ENCODE results near the gene POLG.

Gene POLG

DNA sequence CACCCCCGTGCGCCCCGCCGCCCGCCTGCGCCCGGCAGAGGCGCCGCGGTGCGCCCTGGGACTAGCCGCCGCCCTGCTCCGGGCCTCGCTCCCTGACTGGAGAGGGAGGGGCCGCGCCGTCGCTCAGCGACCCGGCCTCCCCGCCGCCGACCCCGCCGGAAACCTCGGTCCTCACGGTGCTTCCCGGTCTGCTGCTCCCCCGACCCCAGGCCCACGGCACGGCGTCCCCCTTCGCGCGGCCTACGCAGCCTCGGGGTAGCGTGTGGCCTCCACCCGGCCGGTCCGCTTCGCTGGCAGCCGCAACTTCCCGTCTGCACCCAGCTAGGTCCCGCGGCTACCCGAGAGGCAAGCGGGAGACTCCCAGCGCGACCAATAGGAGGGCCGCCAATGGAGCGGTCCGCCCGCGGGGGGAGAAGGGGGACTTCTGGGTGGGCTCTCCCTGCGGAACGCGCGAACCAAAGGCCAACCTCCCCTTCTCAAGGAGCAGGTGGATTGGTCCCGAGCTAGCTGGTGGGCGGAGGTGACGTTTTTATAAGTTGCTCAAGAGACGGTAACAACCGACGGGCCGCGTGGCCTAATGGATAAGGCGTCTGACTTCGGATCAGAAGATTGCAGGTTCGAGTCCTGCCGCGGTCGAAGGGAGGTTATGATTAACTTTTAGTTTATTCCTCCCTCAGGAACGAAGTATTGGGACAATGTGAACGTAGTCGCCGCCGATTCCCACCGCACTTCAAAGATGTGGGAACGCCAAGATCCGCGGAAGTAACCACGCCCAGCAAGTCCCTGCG lies at the start of gene POLG:
TSS of gene POLG (minus strand) at position 315 of the 788 bp plus-strand sequence. CDS start 1,070 bp downstream, outside the sequence.
- peak; percentile 97 for DNase-seq (ENCODE audit: low read depth)

DNA sequence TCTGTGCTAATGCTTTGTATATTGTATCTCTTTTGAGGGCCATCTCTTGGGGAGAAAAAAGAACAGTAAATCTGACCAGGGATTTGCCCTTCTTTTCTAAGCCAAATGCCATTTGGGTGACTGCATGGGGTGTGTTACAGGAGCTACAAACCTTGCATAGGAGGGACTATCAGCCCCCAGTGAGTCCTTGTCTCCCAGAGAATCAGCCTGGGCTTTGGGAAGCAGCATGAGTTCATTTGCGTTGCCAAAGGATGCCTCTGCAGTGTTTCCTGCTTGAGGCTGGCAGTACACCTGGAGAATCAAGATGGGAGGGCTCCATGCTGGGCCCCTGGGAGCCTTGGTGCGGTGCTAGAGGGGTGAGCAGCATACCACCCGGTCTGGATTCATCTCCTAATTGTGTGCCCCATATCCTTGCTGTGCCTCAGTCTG lies 49.6 kb upstream of the POLG start:
- no peak for DNase-seq (ENCODE audit: low read depth)

DNA sequence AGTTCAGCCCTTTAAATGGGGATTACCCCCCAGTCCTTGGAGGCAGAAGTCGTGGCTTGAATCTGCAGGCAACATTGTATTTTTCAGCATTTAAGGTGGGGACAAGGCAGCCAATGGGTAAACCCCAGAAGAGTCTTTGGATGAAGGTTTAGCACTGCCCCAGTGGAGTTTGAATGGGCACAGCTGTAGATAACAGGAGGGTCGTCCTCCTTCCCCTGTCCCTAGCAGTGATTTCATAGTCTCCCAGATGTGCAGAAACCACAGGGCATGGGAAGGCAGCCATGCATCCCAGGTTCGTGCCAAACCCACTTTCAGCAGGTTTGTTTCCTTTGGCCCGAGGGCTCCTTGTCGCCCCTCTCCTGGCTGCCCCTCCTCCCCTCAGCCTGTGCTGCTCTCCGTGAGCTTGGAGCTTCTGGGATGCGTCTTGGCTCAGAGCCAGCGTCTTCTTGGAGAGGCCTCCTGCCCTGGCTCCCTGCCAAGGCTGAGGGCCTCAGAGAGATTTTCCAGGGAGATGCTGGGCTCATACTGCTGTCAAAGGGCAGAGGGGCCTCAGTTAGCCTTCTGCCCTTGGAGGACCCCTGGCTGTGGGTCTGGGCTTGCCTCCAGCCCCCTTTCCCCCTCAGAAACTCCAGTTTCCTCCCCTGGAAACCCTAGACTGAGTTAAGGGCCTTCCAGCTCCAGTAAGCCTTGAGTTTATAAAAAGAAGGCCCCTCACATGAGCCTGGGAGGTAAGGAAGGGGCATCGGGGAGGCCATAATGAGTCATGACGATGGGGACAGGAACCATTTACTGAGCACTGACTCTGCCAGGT lies 48.9 kb upstream of the POLG start:
- no peak for DNase-seq (ENCODE audit: low read depth)

DNA sequence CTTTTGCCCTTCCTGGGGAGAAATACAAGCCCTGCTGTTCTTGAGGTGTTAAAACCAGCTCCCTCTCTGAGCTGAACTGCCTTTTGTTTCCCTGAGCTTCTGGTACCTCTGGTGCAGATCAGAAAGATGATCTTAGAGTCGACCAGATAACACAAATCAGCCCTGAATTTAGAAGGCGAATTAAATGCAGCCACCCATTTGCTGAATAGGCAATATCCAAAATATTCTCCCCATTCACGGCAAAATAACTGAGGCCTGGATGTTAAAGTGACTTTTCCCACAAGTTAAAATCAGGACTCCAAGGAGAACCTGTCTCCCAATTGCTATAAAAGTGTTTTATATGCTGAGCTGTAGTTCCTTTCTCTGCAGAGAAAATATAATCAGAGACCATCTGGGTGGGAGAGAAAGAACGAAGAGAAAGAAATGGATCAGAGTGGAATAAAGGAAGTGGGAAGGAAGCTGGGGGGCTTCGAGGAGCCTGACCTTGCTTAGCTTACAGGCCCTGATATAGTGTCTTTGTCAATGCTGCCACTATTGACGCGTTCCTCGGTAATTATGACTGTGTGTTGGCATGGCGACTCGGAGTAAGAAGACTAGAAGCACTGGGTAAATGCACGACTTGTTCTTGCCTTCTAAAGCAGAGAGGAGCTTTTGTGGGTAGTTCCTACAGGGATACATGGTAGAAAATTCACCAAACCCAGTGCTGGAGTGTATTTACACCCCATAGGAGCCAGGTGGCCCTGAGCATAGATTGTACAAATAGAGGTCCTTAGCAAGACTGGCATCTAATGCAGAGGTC lies 47.5 kb upstream of the POLG start:
- no peak for DNase-seq (ENCODE audit: low read depth)

DNA sequence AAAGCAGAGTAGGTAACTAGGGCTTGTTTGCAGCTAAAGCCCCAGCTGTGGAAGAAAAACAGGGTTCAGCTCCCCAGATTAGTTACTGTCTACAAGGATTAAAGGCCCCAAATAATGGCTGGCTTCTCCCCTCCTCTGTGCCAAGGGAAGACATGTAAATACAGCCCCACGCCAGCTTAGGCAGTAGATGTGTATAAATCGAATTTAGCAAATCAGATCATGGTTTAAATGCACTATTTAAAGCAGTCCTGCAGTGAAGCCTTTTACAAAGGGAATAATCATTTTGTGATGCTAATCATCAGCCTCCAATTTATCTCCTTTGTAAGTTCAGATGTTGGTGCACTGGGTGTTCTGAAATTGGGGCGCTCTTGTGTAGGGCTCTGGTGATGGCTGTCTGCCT lies 46.7 kb upstream of the POLG start:
- DNase-seq (ENCODE audit: low read depth) = no peak

DNA sequence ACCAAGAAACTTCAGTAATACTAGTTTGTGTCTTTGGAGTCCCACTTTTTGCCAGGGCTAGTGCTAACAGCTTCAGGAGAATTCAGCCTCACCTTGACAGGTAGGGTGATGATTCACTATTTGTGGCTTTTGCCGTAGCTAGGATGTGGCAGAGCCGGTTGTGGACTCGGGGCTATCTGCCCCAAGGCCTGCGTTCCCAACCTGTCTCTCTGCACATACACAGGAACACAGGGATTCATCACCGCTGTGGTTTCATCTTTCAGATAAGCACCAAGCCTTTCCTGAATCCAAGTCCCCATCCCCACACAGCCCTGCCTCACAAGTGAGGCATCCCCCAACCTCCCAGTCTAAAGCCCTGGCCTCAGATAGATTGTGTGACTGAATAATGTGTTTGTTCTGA lies 45.2 kb upstream of the POLG start:
- no peak for DNase-seq (ENCODE audit: low read depth)

DNA sequence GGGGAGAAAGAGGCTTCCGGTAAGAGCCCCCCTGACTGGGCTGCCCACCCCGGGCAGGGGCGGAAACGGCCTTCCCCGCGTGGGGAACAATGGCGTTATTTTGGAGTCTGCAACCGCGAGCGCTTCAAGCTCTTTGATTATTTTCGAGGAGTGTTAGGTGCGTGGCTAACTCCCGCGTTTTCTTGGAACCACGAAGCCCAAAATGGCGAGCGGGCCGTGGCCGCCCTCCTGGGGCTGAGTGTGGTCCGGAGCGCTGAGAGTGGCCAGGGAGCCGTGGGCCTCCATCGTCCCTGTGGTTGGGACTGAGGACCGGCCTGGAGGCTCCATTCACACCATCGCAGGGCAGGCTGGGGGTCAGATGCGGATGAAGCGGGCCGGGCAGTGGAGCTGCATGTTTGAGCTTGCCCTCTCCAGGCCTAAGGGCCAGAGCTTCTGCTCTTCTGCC lies 44.6 kb upstream of the POLG start:
- DNase-seq (ENCODE audit: low read depth) = no peak

DNA sequence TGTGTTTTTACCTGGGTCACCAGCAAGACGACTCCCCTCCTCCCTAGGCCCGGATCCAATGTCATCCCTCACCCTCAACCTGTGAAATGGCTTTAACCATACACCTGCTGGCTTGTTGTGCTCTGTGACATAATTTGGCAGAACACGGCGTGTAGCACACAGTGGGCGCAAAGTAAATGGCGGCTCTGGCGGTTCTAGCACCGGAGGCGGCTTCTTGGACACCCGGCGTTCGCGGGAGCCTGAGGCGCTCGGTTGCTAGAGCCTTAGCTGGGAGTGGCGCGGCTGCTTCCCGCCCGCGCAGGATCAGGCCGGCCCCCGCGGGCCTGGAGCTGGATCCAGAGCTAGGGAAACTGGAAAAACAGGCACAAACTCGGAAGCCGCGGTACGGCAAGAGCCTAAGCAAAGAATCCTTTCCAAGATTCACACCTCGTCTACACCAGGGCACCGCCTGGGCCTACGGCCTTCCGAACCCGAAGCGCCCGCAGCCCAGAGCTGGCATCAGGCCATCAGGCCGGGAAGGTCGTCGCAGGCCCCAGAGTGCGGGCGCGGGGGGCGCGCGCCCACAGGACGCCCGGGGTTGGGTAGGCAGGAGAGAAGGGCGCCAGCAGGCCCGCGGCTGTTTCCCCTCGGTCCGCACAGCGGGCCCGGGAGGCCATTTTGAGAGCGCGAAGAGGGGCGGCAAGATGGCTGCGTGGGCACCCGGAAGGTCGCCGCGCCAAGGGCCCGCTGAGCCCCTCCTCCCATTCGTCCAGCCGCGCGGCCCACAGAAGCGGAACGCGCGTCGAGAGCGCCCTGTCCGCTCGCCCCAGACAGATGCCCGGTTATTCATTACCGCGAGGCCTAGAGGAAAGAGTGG lies 43.9 kb upstream of the POLG start:
- no peak for DNase-seq (ENCODE audit: low read depth)

DNA sequence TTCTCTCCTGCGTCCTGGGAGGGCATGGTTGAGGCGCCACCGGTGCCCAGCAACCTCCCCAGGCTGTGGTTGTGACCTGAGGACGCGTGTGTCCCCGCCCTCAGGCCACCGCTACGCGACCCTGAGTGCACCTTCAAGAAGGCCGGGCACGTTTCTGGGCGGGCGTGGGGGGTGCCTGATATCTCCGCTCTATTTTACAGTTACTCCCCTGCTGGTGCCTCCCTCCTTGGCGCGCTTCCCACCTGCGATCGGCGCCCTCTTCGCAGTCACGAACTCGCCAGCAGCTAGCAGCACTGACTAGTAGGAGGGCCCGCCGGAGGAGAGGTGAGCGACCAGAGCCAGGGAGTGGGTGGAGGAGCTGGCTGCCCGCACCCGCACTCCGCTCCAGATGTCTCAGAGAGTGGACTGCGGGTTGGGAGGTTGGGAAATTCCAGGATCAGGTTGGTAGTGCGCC lies 43.2 kb upstream of the POLG start:
- no peak for DNase-seq (ENCODE audit: low read depth)

DNA sequence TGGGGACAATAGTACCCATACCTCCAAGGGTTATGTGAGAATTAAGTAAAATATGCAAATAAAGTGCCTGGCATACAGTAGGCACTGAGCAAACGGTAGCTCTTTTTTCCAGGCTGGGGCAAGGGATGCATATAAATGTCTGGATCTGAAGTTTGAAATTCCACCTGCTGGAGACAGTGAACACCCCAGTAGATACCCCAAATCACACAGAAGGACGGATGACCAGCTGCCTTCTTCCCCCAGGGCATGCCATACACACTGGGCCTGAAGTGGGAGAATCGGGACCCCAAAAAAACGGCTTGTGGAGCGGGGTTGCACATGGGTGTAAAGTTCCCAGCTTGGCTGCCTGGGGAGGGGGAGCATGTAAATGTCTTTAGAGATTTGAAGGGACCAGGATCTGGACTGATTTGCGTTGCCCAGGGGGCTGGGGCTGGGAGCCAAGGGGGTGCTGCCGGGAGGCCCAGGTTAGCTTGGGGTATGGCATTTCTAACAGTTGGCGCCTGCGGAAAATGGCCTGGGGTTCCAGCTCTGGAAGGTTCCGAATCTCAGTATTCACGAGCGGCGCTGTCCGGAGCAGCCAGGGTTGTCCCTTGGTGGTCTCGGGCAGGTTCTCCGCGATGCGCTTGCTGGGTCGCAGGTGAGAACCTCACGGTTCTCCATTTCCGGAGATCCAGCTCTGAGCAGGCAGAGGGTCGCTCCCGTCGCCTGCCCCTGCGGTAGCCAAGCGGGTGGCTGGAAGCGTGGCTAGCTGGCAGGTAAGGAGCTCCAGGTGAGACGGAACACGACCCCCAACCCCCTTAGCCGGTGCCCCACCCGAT lies 42.6 kb upstream of the POLG start:
- DNase-seq (ENCODE audit: low read depth) = no peak

DNA sequence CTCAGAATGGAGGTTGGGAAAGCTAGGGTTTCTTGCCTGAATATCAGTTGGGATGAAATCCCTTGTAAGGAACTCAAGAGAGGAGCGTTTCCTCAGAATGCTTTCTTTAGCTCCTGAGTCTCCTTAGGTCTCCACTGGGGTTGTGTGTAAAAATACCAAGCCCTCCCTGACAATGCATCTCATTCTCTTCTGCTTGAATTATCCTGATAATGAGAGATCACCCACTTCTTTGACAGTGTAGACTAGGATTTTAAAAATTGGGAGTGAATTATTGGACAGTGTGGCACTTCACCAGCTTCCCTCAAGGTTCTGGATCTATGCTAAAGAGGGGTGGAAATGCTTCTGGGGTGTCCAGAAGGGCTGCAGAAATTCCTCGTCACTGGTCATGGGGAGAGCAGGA lies 41.8 kb upstream of the POLG start:
- DNase-seq (ENCODE audit: low read depth) = no peak

DNA sequence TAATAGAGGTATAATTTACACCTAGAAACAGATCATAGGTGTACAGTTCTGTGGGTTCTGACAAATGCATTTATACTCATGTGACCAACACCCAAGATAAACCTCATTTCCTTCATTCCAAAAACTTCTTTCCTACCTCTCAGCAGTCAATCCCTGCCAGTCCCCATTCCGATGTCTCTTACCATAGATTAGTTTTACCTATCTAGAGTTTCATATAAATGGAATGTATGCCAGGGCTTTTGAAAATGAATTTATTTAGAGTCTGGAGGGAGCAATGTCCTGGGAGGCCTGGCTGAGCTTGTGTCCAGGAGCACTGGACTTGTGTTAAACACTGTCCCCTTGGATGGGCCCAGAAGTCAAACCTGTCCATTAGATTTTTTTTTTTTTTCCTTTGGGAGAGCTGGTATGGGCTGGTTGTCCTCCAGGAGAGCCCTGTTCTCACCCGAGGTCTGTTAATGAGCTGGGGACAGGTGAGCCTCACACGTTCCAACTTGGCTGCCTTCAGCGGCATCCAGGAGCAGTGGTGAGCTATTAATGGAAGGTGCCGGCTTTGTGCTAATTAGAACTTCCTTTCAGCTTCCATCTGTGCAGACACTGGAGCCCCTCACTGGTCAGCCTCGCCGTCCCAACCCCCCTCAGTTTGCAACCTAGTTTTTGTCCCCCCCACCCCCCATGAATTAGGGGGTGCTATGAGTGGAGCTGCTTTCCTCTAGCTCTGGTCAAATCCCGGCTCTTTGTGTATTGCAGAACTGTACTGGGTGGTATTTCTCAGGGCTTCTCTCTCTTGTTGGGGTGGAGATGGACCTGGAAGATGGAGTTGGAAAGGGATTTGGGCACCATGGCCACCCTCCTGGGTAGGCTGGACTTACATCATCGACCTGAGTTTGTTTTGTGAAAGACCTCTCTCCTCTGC lies 40.7 kb upstream of the POLG start:
- DNase-seq (ENCODE audit: low read depth) = no peak

DNA sequence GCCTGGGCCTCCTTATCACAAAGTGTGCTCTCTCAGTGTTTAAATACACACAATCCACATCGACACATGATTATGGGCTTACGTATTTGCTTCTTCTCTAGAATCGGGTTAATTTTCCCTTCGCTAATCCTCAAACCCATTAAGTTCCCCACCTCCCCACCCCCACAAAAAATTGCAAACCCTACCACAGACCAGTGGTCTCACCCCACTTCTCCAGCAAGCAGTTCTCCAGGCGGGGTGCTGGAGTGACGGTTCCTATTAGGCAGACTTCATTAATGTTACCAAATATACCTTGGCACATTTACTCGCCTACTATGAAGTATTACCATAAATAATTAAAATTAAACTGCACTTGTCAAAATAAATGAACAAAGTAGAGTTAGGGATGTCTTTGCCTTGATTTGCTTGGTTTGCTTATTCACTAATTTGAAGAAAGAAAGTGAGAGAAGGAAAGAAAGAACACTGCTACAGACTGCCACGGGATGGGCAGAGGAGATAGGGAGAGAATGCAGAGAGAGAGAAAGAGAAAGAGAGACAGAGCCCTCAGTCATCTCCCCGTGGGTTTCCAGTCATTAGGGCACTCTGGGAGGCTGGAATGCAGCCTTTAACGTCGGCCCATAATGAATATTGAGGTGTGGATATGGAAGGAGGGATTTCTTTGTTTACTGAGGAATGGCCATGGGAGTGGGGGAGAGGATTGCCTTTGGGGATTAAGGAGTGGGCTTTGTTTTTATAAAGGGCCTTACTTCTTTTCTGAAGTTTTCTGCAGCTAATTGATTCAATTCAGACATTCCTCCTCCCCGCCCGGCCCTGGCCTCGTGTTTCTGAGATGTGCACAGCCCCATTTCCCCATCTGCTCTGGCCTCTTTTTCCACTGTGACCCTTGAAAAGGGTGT lies 39.7 kb upstream of the POLG start:
- DNase-seq (ENCODE audit: low read depth) = no peak

DNA sequence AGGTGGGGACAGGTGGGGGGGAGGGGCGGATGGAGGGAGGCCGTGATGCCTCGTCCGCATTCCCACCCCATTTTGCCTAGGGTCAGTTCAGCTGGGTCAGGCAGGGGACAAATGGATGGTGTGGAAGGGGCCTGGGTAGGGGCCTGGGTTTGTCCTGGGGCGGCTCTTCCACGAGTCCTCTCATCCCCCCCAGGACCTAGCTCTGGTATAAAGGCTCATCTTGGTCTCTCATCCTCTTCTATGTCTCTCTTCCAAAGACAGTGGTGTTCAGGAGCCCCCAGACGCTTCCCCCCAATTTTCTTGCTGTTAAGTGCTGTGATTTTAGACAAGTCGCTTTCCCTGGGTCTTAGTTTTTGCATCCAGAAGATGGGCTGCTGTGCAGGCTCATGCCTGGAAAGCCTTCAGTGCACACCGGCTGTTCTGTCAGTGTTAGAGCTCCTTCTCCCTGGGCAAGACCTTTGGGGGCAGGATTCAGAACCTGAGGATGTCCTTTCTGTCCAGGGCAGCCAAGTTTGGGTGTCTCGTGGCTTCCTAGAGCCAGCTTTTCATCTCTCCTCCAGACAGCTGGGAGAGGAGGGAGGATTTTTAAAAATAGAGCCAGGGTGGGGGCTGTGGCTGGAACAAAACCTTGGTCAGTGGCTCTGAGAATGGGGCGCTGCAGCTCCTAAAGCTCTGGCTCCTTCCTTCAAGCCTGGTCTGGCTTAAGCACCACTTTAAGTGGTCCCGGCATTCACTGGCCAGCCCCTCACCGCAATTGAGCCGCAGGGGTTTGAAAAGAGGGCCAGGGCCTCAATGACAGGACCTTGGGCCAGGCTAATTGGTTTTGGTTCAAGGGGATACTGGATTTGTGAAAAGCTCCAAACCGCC lies 37.7 kb upstream of the POLG start:
- no peak for DNase-seq (ENCODE audit: low read depth)

DNA sequence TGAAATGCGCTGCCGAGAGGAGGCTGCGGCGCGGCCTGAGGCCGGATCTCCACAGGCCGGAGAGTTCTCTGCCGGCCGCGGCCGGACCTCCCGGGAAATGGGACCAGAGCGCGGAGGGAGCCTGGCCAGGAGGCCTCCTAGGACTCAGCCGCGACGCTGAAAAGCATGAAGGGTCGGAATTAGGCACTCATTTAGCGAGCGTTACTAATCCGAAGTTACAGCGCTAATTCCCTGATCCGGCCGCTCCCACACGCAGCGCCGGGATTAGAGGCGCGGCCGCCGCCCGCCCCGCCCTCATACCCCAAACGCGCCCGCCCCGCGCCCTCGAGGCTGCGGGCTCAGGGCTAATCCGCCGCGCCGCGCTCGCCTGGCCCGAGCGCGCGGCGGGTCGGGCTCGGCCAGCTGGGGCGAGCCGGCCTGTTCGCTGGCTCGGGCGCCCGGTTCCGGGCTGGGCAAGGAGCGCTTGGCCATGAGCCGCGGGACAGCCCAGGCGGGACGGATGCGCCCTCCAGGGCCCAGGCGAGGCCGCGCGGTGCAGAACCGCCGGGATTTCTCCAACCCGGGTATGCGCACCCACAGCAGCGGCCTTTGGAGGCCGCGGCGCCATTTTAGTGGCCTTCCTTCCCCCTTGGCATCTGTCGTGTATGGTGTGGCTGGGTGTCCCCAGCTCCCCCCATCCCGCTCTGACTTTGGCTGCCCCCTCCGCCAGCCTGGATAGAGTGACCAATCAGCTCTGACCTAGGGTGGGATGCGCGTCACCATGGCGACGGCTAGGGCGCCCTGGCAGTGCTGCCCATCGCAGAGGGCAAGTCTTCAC lies 36.8 kb upstream of the POLG start:
- no peak for DNase-seq (ENCODE audit: low read depth)

DNA sequence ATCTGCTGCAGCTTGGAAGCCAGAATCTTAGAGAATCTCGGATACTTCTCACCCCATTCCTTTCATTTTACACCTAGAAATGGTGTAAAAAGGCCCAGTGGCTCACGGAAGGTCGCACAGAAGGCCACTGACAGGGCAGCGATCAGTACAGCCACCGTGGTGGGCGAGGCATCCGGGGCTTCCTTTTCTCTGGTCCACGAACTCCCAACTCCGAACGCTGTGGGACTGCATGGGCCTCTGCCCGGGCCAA lies 36.3 kb upstream of the POLG start:
- no peak for DNase-seq (ENCODE audit: low read depth)
